Left ventricle myocardium inferior (tissue), 1 donor: ENCODE data around the gene INPP4B. TPM values are rescaled to one million over a fixed set of nuclear protein-coding genes. Genes with fewer than 3 reads are reported as not detected.

Experiments
- DNase-seq: peaks from one replicate; pipeline ENCODE4 v3.0.0-alpha.2; 2020
- H3K27ac ChIP-seq: fragments of 200-600 bp; replicated peaks from 2 replicates; pipeline ENCODE4 v1.8.0; 2021
- H3K27me3 ChIP-seq: fragments of 200-600 bp; 2 replicates; pipeline ENCODE4 v1.8.0; 2021; ENCODE audit warnings: low read depth
- H3K36me3 ChIP-seq: fragments of 200-600 bp; 2 replicates; pipeline ENCODE4 v1.8.0; 2021
- H3K4me1 ChIP-seq: fragments of 200-600 bp; 2 replicates; pipeline ENCODE4 v1.8.0; 2021
- H3K4me3 ChIP-seq: fragments of 200-600 bp; 2 replicates; pipeline ENCODE4 v1.8.0; 2021; ENCODE audit warnings: mild to moderate bottlenecking, moderate library complexity
- H3K9me3 ChIP-seq: fragments of 200-600 bp; replicated peaks from 2 replicates; pipeline ENCODE4 v1.8.0; 2021
- CTCF ChIP-seq: fragments of 200-600 bp; IDR thresholded peaks from 2 replicates; pipeline ENCODE4 v1.8.0; 2021; ENCODE audit warnings: antibody characterized with exemption, mild to moderate bottlenecking, borderline replicate concordance
- intact Hi-C: fragments of 100-400 bp; cut with micrococcal nuclease; formaldehyde crosslinking; loops from one replicate; pipeline ENCODE4 v1.11.0; 2022
- total RNA-seq: library from RNA; stranded (reverse); fragmentation: NEBNext Ultra II Directional; extraction: Animal tissue kit (Norgen Biotek cat#: 25700); gene quantifications from one replicate; pipeline ENCODE4 v1.2.1, GENCODE V29; 2021
- donor health status: DM: no; HTN: yes; CAD: no; lungs with severe emphysema.

INPP4B gene
- total RNA-seq, 1 donor from 2014 or later = 61.1 TPM

- H3K9me3 ChIP-seq = peaks cover 11% of the 10 kb centered on the region
- H3K4me1 ChIP-seq = no peaks in the 10 kb centered on the region
- H3K27me3 ChIP-seq = no peaks in the 10 kb centered on the region
- no peak for TF ChIP-seq CTCF
- DNase-seq = no peak
- no peak overlapping the region for H3K4me3 ChIP-seq
- intact Hi-C loops = no loop called here
- H3K36me3 ChIP-seq = no peaks in the 10 kb centered on the region
- H3K27ac ChIP-seq = no peak overlapping the region
These were observed 603.9 kb downstream of the INPP4B start for GRCh38 chr4:142242156-142242555.

GRCh38 chr4:142238589-142238988 is 607.5 kb downstream of the INPP4B start:
- no peak for DNase-seq
- H3K4me1 ChIP-seq = no peaks in the 10 kb centered on the region
- intact Hi-C loops = no loop called here
- H3K27me3 ChIP-seq = no peaks in the 10 kb centered on the region
- H3K27ac ChIP-seq = no peak overlapping the region
- TF ChIP-seq CTCF = no peak
- H3K36me3 ChIP-seq = no peaks in the 10 kb centered on the region
- H3K9me3 ChIP-seq = no peaks in the 10 kb centered on the region
- no peak overlapping the region for H3K4me3 ChIP-seq

- Histone ChIP-seq H3K4me1 (no peaks in the 10 kb centered on the region), H3K27ac (no peak overlapping the region), H3K27me3 (no peaks in the 10 kb centered on the region), H3K36me3 (no peaks in the 10 kb centered on the region), H3K4me3 (no peak overlapping the region), H3K9me3 (no peaks in the 10 kb centered on the region)
- no peak for DNase-seq
- intact Hi-C loops = no loop called here
- TF ChIP-seq CTCF = no peak
These were observed 609.8 kb downstream of the INPP4B start for GRCh38 chr4:142236268-142236667.

- no peak for TF ChIP-seq CTCF
- H3K27ac ChIP-seq = no peak overlapping the region
- H3K36me3 ChIP-seq = no peaks in the 10 kb centered on the region
- no peaks in the 10 kb centered on the region for H3K4me1 ChIP-seq
- no peaks in the 10 kb centered on the region for H3K9me3 ChIP-seq
- intact Hi-C loops = no loop called here
- H3K27me3 ChIP-seq = no peaks in the 10 kb centered on the region
- no peak overlapping the region for H3K4me3 ChIP-seq
- no peak for DNase-seq
These were observed 614.3 kb downstream of the INPP4B start for GRCh38 chr4:142231787-142232186.

DNA sequence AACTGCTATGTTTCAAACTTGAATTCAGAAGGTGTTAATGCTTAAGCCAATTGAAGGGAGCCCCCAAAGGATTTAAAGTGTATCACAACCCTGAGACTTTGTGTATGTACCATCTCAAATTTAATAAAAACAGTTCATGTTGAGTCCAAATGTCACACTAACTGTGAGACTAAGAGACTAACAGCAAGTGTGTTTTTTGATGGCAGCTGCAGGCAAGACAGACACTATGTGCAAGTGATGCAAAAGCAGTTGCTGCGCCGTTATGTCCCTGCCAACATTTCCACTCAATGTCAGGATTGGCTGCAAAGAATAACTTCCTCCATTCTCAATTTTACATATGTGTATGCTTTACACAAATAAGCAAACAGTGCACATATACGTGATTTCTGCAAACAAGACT is 615.1 kb downstream of the INPP4B start:
- no peak for TF ChIP-seq CTCF
- intact Hi-C loops = no loop called here
- H3K27ac ChIP-seq = no peak overlapping the region
- H3K36me3 ChIP-seq = no peaks in the 10 kb centered on the region
- H3K9me3 ChIP-seq = no peaks in the 10 kb centered on the region
- H3K4me1 ChIP-seq = no peaks in the 10 kb centered on the region
- H3K27me3 ChIP-seq = no peaks in the 10 kb centered on the region
- DNase-seq = no peak
- no peak overlapping the region for H3K4me3 ChIP-seq

DNA sequence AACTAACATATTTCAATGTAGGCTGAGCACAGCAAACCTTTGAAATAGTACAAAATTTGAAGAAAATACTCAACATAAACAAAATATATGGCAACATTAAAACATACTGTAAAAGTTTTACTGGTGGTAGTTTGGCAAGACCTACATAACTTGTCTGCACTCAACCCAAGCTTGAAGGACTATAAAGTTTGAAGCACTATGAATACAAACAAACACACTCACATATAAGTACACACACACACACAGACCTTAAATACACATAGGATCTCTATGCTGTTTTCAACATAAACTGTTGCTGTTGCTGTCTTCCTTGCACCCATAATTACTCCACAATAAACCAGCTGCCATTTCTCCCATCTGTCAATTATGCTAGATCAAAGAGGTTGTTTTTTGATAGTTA is 620.1 kb downstream of the INPP4B start:
- H3K4me1 ChIP-seq = no peaks in the 10 kb centered on the region
- no peaks in the 10 kb centered on the region for H3K36me3 ChIP-seq
- no peaks in the 10 kb centered on the region for H3K27me3 ChIP-seq
- DNase-seq = no peak
- no peak overlapping the region for H3K4me3 ChIP-seq
- intact Hi-C loops = no loop called here
- H3K27ac ChIP-seq = no peak overlapping the region
- no peaks in the 10 kb centered on the region for H3K9me3 ChIP-seq
- TF ChIP-seq CTCF = no peak
